Right forelimb (tissue), 1 donor: Measurements from ENCODE around the gene ZNF639.
"Not testable (repeated sequence)": the region's sequence is repeated elsewhere in the genome, so short reads cannot be mapped to it uniquely, and the experiment has no call there.

Experiments
- DNase-seq: peaks from one replicate; pipeline ENCODE4 v3.0.0-alpha.2; 2018

Gene ZNF639

GRCh38 chr3:179322286-179323196, at the start of gene ZNF639:
Gene ZNF639 (plus strand): TSS chr3:179323031. CDS start chr3:179328294, 5,263 bp downstream.
- peak; percentile 92 for DNase-seq

GRCh38 chr3:179274434-179274833, 48.4 kb upstream of the ZNF639 start:
- DNase-seq, result not testable (repeated sequence)

GRCh38 chr3:179276001-179276400, 46.8 kb upstream of the ZNF639 start:
- DNase-seq, result no peak

- DNase-seq, result no peak
Observed at GRCh38 chr3:179276743-179277142, 46.1 kb upstream of the ZNF639 start.

- no peak for DNase-seq
Observed at GRCh38 chr3:179278151-179278550, 44.7 kb upstream of the ZNF639 start.

- DNase-seq, result no peak
Observed at GRCh38 chr3:179278932-179279693, 43.7 kb upstream of the ZNF639 start.

GRCh38 chr3:179279837-179280236, 43.0 kb upstream of the ZNF639 start:
- DNase-seq, result no peak

- no peak for DNase-seq
Observed at GRCh38 chr3:179281825-179282224, 41.0 kb upstream of the ZNF639 start.

- no peak for DNase-seq
Observed at GRCh38 chr3:179286331-179286730, 36.5 kb upstream of the ZNF639 start.

GRCh38 chr3:179288845-179289244, 34.0 kb upstream of the ZNF639 start:
- no peak for DNase-seq

GRCh38 chr3:179289295-179289694, 33.5 kb upstream of the ZNF639 start:
- DNase-seq, result no peak

GRCh38 chr3:179292450-179292849, 30.4 kb upstream of the ZNF639 start:
- DNase-seq, result no peak

GRCh38 chr3:179297971-179298725, 24.7 kb upstream of the ZNF639 start:
- DNase-seq, result no peak

GRCh38 chr3:179299316-179299715, 23.5 kb upstream of the ZNF639 start:
- DNase-seq, result no peak

GRCh38 chr3:179299999-179300613, 22.7 kb upstream of the ZNF639 start:
- no peak for DNase-seq

GRCh38 chr3:179301645-179302044, 21.2 kb upstream of the ZNF639 start:
- DNase-seq, result no peak

GRCh38 chr3:179302111-179302510, 20.7 kb upstream of the ZNF639 start:
- DNase-seq, result no peak

GRCh38 chr3:179304605-179305004, 18.2 kb upstream of the ZNF639 start:
- no peak for DNase-seq

GRCh38 chr3:179307362-179307761, 15.5 kb upstream of the ZNF639 start:
- not testable (repeated sequence) for DNase-seq

- no peak for DNase-seq
Observed at GRCh38 chr3:179308001-179308400, 14.8 kb upstream of the ZNF639 start.

GRCh38 chr3:179309225-179310078, 13.4 kb upstream of the ZNF639 start:
- no peak for DNase-seq

- no peak for DNase-seq
Observed at GRCh38 chr3:179318876-179319275, 4.0 kb upstream of the ZNF639 start.
